Spleen (tissue), 7 donors: Measurements from ENCODE around the gene BRD4.

Experiments
- CTCF ChIP-seq, 11 experiments: fragments of 200-600 bp in 7 of 11; fragments of 450-650 bp in 4 of 11; sonication (generic) in 4 of 11; IDR thresholded peaks in 8 of 11; conservative IDR thresholded peaks in 3 of 11; 1 replicate in 7 of 11; 2 replicates in 4 of 11; pipeline versions ENCODE4 v1.4.0 to v1.8.0; 2016 to 2021; ENCODE audit warnings: antibody characterized with exemption in 11 of 11, inconsistent platforms in 4 of 11, mild to moderate bottlenecking in 1 of 11
- POLR2A ChIP-seq, 3 donors: fragments of 450-650 bp; IDR thresholded peaks; one replicate each; pipeline ENCODE4 v1.5.1; 2017; ENCODE audit warnings: antibody characterized with exemption in 3 of 3, mild to moderate bottlenecking in 1 of 3
- POLR2AphosphoS5 ChIP-seq, 3 donors: sonication (generic); formaldehyde crosslinking; IDR thresholded peaks; one replicate each; pipeline ENCODE4 v1.5.1; 2017; ENCODE audit warnings: antibody characterized with exemption in 3 of 3
- donor health status: DM: no; HTN: no; CAD: no; lungs with moderate emphysema.
- donor health status: DM: no; HTN: no; CAD: no.
- donor health status: DM: no; HTN: no; CAD: no.

- TF ChIP-seq POLR2AphosphoS5 (IDR thresholded peaks at IDR 0.05) (peak in 1 of 3 donors; percentile 19), CTCF (IDR thresholded peaks at IDR 0.05 in 8 of 11, conservative IDR thresholded peaks at IDR 0.05 in 3 of 11) (no peak), POLR2A (IDR thresholded peaks at IDR 0.05) (no peak)
Observed at GRCh38 chr19:15234431-15235130, 97.8 kb downstream of the BRD4 start.
